CD4-positive, alpha-beta T cell treated with Interleukin-12 subunit alpha and Interleukin-12 subunit beta, for 1 hour (primary cell): ENCODE data around the gene CCM2L.

Experiments used
- DNase-seq: peaks from one replicate; pipeline ENCODE4 v3.0.0-alpha.2; 2020

Gene CCM2L

GRCh38 chr20:32062776-32063170 is 52.5 kb downstream of the CCM2L start:
- peak; percentile 20 for DNase-seq

- no peak for DNase-seq
These were observed 53.5 kb downstream of the CCM2L start for GRCh38 chr20:32063695-32064094.

- DNase-seq, result no peak
These were observed 54.4 kb downstream of the CCM2L start for GRCh38 chr20:32064667-32065066.

- no peak for DNase-seq
These were observed 57.1 kb downstream of the CCM2L start for GRCh38 chr20:32067234-32067821.

- no peak for DNase-seq
These were observed 57.9 kb downstream of the CCM2L start for GRCh38 chr20:32068174-32068573.

- DNase-seq, result no peak
These were observed 59.5 kb downstream of the CCM2L start for GRCh38 chr20:32069711-32070110.

- no peak for DNase-seq
These were observed 60.0 kb downstream of the CCM2L start for GRCh38 chr20:32070282-32070681.

- no peak for DNase-seq
These were observed 60.5 kb downstream of the CCM2L start for GRCh38 chr20:32070690-32071213.

GRCh38 chr20:32071395-32072167 is 61.3 kb downstream of the CCM2L start:
- no peak for DNase-seq

GRCh38 chr20:32072168-32072750 is 62.0 kb downstream of the CCM2L start:
- DNase-seq, result no peak

GRCh38 chr20:32075534-32075933 is 65.3 kb downstream of the CCM2L start:
- no peak for DNase-seq

- DNase-seq, result no peak
These were observed 67.0 kb downstream of the CCM2L start for GRCh38 chr20:32077190-32077589.

- DNase-seq, result no peak
These were observed 68.1 kb downstream of the CCM2L start for GRCh38 chr20:32078322-32078721.

GRCh38 chr20:32078791-32079190 is 68.6 kb downstream of the CCM2L start:
- no peak for DNase-seq

- no peak for DNase-seq
These were observed 69.4 kb downstream of the CCM2L start for GRCh38 chr20:32079655-32080109.

- DNase-seq, result no peak
These were observed 70.5 kb downstream of the CCM2L start for GRCh38 chr20:32080783-32081182.
